Neural progenitor cell (in vitro differentiated cells): ENCODE measurements around the gene ITGA3.

Experiments
- CTCF ChIP-seq: fragments of 200-600 bp; sonication (generic); IDR thresholded peaks from 2 replicates; pipeline ENCODE4 v1.5.1; 2017; ENCODE audit warnings: antibody characterized with exemption, mild to moderate bottlenecking
- EZH2 ChIP-seq: fragments of 200-600 bp; sonication (generic); IDR thresholded peaks from 2 replicates; pipeline ENCODE4 v1.6.1; 2017; ENCODE audit warnings: antibody characterized with exemption, mild to moderate bottlenecking, moderate library complexity
- EZH2phosphoT487 ChIP-seq: fragments of 200-600 bp; sonication (generic); IDR thresholded peaks from 2 replicates; pipeline ENCODE4 v1.6.1; 2017; ENCODE audit warnings: antibody characterized with exemption

GRCh38 chr17:50109785-50110184, 53.9 kb downstream of the ITGA3 start:
- TF ChIP-seq CTCF (no peak), EZH2phosphoT487 (no peak), EZH2 (no peak)
